K562 treated with DMSO at 1 percent for 48 hours (cell line): ENCODE measurements around the gene RHOH. TPM values are rescaled to one million over a fixed set of nuclear protein-coding genes. Genes with fewer than 3 reads are reported as not detected.

Experiments used
- total RNA-seq: library from RNA; unstranded; fragments of 300-600 nt; gene quantifications from 2 replicates; pipeline ENCODE4 v1.2.3, GENCODE V29; 2022; ENCODE audit warnings: low replicate concordance; ENCODE audit errors: extremely low read depth

The RHOH gene
- not detected in 2 replicates for total RNA-seq

DNA sequence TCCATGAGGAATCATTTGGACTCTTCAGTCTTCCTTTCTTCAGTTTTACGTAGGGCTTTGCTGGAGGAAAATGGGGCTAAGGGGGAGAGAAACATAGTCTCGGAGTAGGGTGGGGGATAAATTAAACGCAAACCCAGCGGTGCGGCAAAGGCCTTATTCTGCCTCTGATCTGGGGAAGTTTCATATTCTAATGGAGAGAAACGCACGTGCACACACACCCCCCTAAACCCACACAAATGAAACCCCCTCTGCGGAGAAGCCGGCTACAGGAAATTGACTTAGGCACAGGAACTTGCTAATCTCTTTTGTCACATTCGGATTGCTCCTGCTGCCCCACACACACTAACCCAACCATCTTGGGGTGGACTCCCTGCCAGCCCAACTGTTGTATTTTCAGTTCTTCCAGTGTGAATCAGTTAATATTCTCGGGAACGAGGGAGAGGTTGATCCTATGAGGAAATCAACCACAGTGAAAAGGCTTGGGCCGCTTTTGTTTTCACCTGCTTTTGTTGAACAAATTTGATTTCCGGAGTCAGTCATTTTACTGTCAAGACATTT is at the start of gene RHOH:
TSS of gene RHOH (plus strand) at position 308 of the 558 bp plus-strand sequence. CDS start 46,356 bp downstream, outside the sequence.

Other genes starting within 250 kb of the RHOH start
- gene PDS5A, start 219.1 kb upstream of the RHOH start, total RNA-seq: not detected in 2 replicates
- not detected in 2 replicates for gene N4BP2, start 140.2 kb upstream of the RHOH start, total RNA-seq
- gene CHRNA9, start 138.3 kb downstream of the RHOH start, total RNA-seq: not detected in 2 replicates